ENCODE measurements around the gene TMEM255B.

- TF ChIP-seq POLR2A (IDR thresholded peaks at IDR 0.05; ENCODE audit: extremely low read depth, insufficient read length) (no peak), MYC (IDR thresholded peaks at IDR 0.05; ENCODE audit: low read depth, low read length) (no peak)
- TF ChIP-seq, protein P1, sequence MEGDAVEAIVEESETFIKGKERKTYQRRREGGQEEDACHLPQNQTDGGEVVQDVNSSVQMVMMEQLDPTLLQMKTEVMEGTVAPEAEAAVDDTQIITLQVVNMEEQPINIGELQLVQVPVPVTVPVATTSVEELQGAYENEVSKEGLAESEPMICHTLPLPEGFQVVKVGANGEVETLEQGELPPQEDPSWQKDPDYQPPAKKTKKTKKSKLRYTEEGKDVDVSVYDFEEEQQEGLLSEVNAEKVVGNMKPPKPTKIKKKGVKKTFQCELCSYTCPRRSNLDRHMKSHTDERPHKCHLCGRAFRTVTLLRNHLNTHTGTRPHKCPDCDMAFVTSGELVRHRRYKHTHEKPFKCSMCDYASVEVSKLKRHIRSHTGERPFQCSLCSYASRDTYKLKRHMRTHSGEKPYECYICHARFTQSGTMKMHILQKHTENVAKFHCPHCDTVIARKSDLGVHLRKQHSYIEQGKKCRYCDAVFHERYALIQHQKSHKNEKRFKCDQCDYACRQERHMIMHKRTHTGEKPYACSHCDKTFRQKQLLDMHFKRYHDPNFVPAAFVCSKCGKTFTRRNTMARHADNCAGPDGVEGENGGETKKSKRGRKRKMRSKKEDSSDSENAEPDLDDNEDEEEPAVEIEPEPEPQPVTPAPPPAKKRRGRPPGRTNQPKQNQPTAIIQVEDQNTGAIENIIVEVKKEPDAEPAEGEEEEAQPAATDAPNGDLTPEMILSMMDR (IDR thresholded peaks at IDR 0.05; ENCODE audit: low read depth, low read length): peak; percentile 57
- TF ChIP-seq, protein P2, sequence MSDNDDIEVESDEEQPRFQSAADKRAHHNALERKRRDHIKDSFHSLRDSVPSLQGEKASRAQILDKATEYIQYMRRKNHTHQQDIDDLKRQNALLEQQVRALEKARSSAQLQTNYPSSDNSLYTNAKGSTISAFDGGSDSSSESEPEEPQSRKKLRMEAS (IDR thresholded peaks at IDR 0.05; ENCODE audit: low read depth, low read length): no peak
These were observed 34.2 kb upstream of the TMEM255B start for GRCh38 chr13:113724780-113725315.

Measured in NB4 (cell line).